Measurements from ENCODE around the gene CFAP90. TPM values are rescaled to one million over a fixed set of nuclear protein-coding genes. Genes with fewer than 3 reads are reported as not detected.

Gene CFAP90
- total RNA-seq, 1 experiment from 2014 or later = 0.69 TPM

DNA sequence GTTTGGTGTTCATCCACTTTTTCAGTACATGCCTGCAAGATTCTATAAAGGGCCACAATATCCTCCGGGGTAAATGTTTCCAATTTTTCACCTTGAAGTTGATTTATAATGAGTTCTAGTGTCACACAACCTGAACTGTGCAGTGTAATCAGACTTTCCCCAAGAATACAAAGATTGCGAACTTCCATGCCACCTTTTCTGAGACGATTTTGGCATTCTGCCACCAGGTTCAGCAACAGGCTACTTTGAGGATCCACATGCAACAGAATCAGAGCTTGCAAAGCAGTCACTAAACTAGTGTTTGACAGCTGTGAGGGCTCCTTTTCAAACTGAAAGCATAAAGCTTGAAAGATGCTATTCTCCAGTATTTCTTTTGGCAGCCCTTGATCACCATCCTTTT lies 16.3 kb upstream of the CFAP90 start:
- ChIA-PET CTCF (no interaction called here), POLR2A (no interaction called here)
- H3K27ac ChIP-seq (ENCODE audit: low read length) = 0 out of 2 replicates have a peak overlapping the region, but pooled peaks have one; percentile 94
- intact Hi-C loops (cut with micrococcal nuclease; ENCODE audit: unreplicated experiment) = no loop called here
- no peak overlapping the region for H3K4me3 ChIP-seq (ENCODE audit: low read depth in 2 of 2, low read length in 2 of 2)
- peaks cover 25% of the 10 kb centered on the region for H3K4me1 ChIP-seq (ENCODE audit: control insufficient read depth, insufficient read depth, low read length)
- H3K27me3 ChIP-seq (ENCODE audit: control insufficient read depth, insufficient read depth, low read length) = no peaks in the 10 kb centered on the region
- H3K36me3 ChIP-seq (ENCODE audit: control insufficient read depth, insufficient read depth, low read length) = peaks cover 29% of the 10 kb centered on the region
- no peaks in the 10 kb centered on the region for H3K9me3 ChIP-seq (ENCODE audit: control insufficient read depth, insufficient read depth, low read depth, low read length)
- DNase-seq (ENCODE audit: low read depth, low spot score) (no peak), ATAC-seq (no peak)
- in situ Hi-C loops (cut with HindIII; ENCODE audit: low pct_unique_long_range_greater_than_20kb, low sequenced_read_pairs) = no loop called here
- TF ChIP-seq POLR2AphosphoS5 (IDR thresholded peaks at IDR 0.05; ENCODE audit: low read depth, low read length) = no peak
- no peak for TF ChIP-seq TCF7L2 (IDR thresholded peaks at IDR 0.05; ENCODE audit: low read depth, low read length)
- TF ChIP-seq SIN3A (IDR thresholded peaks at IDR 0.05; ENCODE audit: borderline replicate concordance, insufficient read depth, low read depth, low read length) = no peak
- TF ChIP-seq, protein P1, sequence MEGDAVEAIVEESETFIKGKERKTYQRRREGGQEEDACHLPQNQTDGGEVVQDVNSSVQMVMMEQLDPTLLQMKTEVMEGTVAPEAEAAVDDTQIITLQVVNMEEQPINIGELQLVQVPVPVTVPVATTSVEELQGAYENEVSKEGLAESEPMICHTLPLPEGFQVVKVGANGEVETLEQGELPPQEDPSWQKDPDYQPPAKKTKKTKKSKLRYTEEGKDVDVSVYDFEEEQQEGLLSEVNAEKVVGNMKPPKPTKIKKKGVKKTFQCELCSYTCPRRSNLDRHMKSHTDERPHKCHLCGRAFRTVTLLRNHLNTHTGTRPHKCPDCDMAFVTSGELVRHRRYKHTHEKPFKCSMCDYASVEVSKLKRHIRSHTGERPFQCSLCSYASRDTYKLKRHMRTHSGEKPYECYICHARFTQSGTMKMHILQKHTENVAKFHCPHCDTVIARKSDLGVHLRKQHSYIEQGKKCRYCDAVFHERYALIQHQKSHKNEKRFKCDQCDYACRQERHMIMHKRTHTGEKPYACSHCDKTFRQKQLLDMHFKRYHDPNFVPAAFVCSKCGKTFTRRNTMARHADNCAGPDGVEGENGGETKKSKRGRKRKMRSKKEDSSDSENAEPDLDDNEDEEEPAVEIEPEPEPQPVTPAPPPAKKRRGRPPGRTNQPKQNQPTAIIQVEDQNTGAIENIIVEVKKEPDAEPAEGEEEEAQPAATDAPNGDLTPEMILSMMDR (IDR thresholded peaks at IDR 0.05) = no peak
- BruUV-seq (replicated peaks) = no TSS peak

DNA sequence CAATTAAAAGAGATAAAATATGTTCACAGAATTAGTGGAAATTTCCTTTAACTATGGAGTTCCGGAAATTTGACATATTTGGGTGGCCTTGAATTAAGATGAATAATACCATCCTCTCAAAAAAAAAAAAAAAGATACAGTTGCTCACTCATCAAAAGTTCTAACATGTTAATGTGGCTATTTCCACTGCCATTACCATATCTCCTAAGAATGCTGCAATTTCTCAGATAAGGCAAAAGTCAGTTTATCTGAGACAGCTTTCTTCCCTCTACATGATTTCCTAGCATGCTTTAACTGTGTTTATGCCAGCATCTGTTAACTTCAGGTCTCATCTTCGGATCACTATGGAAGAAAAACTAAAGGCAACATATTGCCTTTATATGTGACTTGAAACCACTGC lies 15.3 kb upstream of the CFAP90 start:
- Histone ChIP-seq H3K4me1 (ENCODE audit: control insufficient read depth, insufficient read depth, low read length) (peaks cover 21% of the 10 kb centered on the region), H3K9me3 (ENCODE audit: control insufficient read depth, insufficient read depth, low read depth, low read length) (no peaks in the 10 kb centered on the region), H3K27ac (ENCODE audit: low read length) (no peak overlapping the region), H3K4me3 (ENCODE audit: low read depth in 2 of 2, low read length in 2 of 2) (no peak overlapping the region), H3K27me3 (ENCODE audit: control insufficient read depth, insufficient read depth, low read length) (no peaks in the 10 kb centered on the region), H3K36me3 (ENCODE audit: control insufficient read depth, insufficient read depth, low read length) (peaks cover 40% of the 10 kb centered on the region)
- ChIA-PET POLR2A (no interaction called here), CTCF (no interaction called here)
- ATAC-seq (no peak), DNase-seq (ENCODE audit: low read depth, low spot score) (no peak)
- TF ChIP-seq, protein P1 (IDR thresholded peaks at IDR 0.05) = no peak
- TF ChIP-seq POLR2AphosphoS5 (IDR thresholded peaks at IDR 0.05; ENCODE audit: low read depth, low read length) (no peak), TCF7L2 (IDR thresholded peaks at IDR 0.05; ENCODE audit: low read depth, low read length) (no peak), SIN3A (IDR thresholded peaks at IDR 0.05; ENCODE audit: borderline replicate concordance, insufficient read depth, low read depth, low read length) (no peak)
- TF ChIP-seq, protein P2, sequence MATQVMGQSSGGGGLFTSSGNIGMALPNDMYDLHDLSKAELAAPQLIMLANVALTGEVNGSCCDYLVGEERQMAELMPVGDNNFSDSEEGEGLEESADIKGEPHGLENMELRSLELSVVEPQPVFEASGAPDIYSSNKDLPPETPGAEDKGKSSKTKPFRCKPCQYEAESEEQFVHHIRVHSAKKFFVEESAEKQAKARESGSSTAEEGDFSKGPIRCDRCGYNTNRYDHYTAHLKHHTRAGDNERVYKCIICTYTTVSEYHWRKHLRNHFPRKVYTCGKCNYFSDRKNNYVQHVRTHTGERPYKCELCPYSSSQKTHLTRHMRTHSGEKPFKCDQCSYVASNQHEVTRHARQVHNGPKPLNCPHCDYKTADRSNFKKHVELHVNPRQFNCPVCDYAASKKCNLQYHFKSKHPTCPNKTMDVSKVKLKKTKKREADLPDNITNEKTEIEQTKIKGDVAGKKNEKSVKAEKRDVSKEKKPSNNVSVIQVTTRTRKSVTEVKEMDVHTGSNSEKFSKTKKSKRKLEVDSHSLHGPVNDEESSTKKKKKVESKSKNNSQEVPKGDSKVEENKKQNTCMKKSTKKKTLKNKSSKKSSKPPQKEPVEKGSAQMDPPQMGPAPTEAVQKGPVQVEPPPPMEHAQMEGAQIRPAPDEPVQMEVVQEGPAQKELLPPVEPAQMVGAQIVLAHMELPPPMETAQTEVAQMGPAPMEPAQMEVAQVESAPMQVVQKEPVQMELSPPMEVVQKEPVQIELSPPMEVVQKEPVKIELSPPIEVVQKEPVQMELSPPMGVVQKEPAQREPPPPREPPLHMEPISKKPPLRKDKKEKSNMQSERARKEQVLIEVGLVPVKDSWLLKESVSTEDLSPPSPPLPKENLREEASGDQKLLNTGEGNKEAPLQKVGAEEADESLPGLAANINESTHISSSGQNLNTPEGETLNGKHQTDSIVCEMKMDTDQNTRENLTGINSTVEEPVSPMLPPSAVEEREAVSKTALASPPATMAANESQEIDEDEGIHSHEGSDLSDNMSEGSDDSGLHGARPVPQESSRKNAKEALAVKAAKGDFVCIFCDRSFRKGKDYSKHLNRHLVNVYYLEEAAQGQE (IDR thresholded peaks at IDR 0.05; ENCODE audit: insufficient read depth in 1 of 2, low read depth in 2 of 2, low read length in 1 of 2) = no peak
- BruUV-seq (replicated peaks) = no TSS peak
- in situ Hi-C loops (cut with HindIII; ENCODE audit: low pct_unique_long_range_greater_than_20kb, low sequenced_read_pairs) = no loop called here
- intact Hi-C loops (cut with micrococcal nuclease; ENCODE audit: unreplicated experiment) = no loop called here
